HEK293T (cell line): ENCODE data around the gene ARMCX4.

ENCODE experiments used
- CTCF ChIA-PET: fragments of 350-600 bp; formaldehyde crosslinking; extraction: SDS; loops from one replicate; lab custom pipeline; 2021; ENCODE audit warnings: antibody characterized with exemption, inconsistent platforms; lab: Yijun Ruan, JAX
- POLR2A ChIA-PET: fragments of 350-600 bp; formaldehyde crosslinking; extraction: SDS; loops from one replicate; lab custom pipeline; 2020; ENCODE audit warnings: antibody characterized with exemption, inconsistent platforms; lab: Yijun Ruan, JAX
- DNase-seq: peaks from one replicate; pipeline ENCODE4 v3.0.0; 2012; ENCODE audit warnings: mixed read lengths; ENCODE audit errors: extremely low spot score
- ARNT ChIP-seq: fragments of 450-650 bp; IDR thresholded peaks from 2 replicates; pipeline ENCODE4 v1.6.1; 2017; ENCODE audit warnings: mild to moderate bottlenecking
- BHLHE40 ChIP-seq: fragments of 450-650 bp; IDR thresholded peaks from 2 replicates; pipeline ENCODE4 v1.6.1; 2016; ENCODE audit warnings: mild to moderate bottlenecking, moderate library complexity, borderline replicate concordance
- CTBP1 ChIP-seq: fragments of 450-650 bp; IDR thresholded peaks from 2 replicates; pipeline ENCODE4 v1.6.1; 2016; ENCODE audit warnings: borderline replicate concordance
- ELF4 ChIP-seq: fragments of 450-650 bp; IDR thresholded peaks from 2 replicates; pipeline ENCODE4 v1.6.1; 2017; ENCODE audit warnings: antibody characterized with exemption
- FOXA1 ChIP-seq: fragments of 450-650 bp; IDR thresholded peaks from 2 replicates; pipeline ENCODE4 v1.6.1; 2016; ENCODE audit warnings: mild to moderate bottlenecking
- FOXK2 ChIP-seq: fragments of 450-650 bp; IDR thresholded peaks from 2 replicates; pipeline ENCODE4 v1.6.1; 2016; ENCODE audit warnings: mild to moderate bottlenecking
- FOXM1 ChIP-seq: fragments of 450-650 bp; IDR thresholded peaks from 2 replicates; pipeline ENCODE4 v1.6.1; 2017; ENCODE audit warnings: mild to moderate bottlenecking, borderline replicate concordance
- HDGF ChIP-seq: fragments of 450-650 bp; IDR thresholded peaks from 2 replicates; pipeline ENCODE4 v1.6.1; 2017; ENCODE audit warnings: antibody characterized with exemption, borderline replicate concordance
- L3MBTL2 ChIP-seq: fragments of 450-650 bp; conservative IDR thresholded peaks from 2 replicates; pipeline ENCODE4 v1.6.1; 2016; ENCODE audit warnings: mild to moderate bottlenecking
- LEF1 ChIP-seq: fragments of 450-650 bp; IDR thresholded peaks from 2 replicates; pipeline ENCODE4 v1.6.1; 2017; ENCODE audit warnings: mild to moderate bottlenecking, borderline replicate concordance
- NFRKB ChIP-seq: fragments of 450-650 bp; IDR thresholded peaks from 2 replicates; pipeline ENCODE4 v1.6.1; 2016; ENCODE audit warnings: mild to moderate bottlenecking, moderate library complexity
- PKNOX1 ChIP-seq: fragments of 450-650 bp; IDR thresholded peaks from 2 replicates; pipeline ENCODE4 v1.6.1; 2016
- SP1 ChIP-seq: fragments of 450-650 bp; IDR thresholded peaks from 2 replicates; pipeline ENCODE4 v1.6.1; 2017
- SUZ12 ChIP-seq: fragments of 450-650 bp; IDR thresholded peaks from 2 replicates; pipeline ENCODE4 v1.6.1; 2016; ENCODE audit warnings: mild to moderate bottlenecking
- TARDBP ChIP-seq: fragments of 450-650 bp; IDR thresholded peaks from 2 replicates; pipeline ENCODE4 v1.6.1; 2016
- ZNF384 ChIP-seq: fragments of 450-650 bp; IDR thresholded peaks from 2 replicates; pipeline ENCODE4 v1.6.1; 2016

ARMCX4 gene

GRCh38 chrX:101485212-101485949 is at the start of gene ARMCX4:
ARMCX4 (plus strand) TSS chrX:101485456; CDS start chrX:101488590, 3,134 bp downstream.
- POLR2A ChIA-PET, result no interaction called here
- no peak for DNase-seq

GRCh38 chrX:101442085-101442484 is 43.2 kb upstream of the ARMCX4 start:
- CTCF ChIA-PET, result no interaction called here
- DNase-seq, result no peak
- POLR2A ChIA-PET, result no interaction called here
- TF ChIP-seq CTBP1 (no peak), FOXA1 (no peak), FOXM1 (no peak), FOXK2 (no peak), ARNT (no peak), HDGF (no peak), ZNF384 (no peak), SP1 (no peak), ELF4 (no peak)

More at GRCh38 chrX:101485212-101485949, at the start of gene ARMCX4:
- TF ChIP-seq TARDBP, result no peak
- TF ChIP-seq PKNOX1, result no peak
- TF ChIP-seq LEF1, result no peak
- CTCF ChIA-PET, result no interaction called here

- ChIA-PET POLR2A (no interaction called here), CTCF (no interaction called here)
- no peak for DNase-seq
- TF ChIP-seq FOXM1 (no peak), SP1 (no peak), SUZ12 (no peak), HDGF (no peak), CTBP1 (no peak), BHLHE40 (no peak), FOXA1 (no peak), PKNOX1 (no peak)
Measured at GRCh38 chrX:101449279-101449678, 36.0 kb upstream of the ARMCX4 start.

GRCh38 chrX:101450085-101450484 is 35.2 kb upstream of the ARMCX4 start:
- DNase-seq, result no peak
- ChIA-PET CTCF (no interaction called here), POLR2A (no interaction called here)
- no peak for TF ChIP-seq SP1
- no peak for TF ChIP-seq ELF4
- no peak for TF ChIP-seq L3MBTL2
- TF ChIP-seq PKNOX1, result no peak
- TF ChIP-seq ZNF384, result no peak
- TF ChIP-seq ARNT, result no peak
- no peak for TF ChIP-seq HDGF
- no peak for TF ChIP-seq TARDBP
- TF ChIP-seq BHLHE40, result no peak
- TF ChIP-seq SUZ12, result no peak
- TF ChIP-seq CTBP1, result no peak
- no peak for TF ChIP-seq FOXM1
- no peak for TF ChIP-seq FOXK2
- no peak for TF ChIP-seq FOXA1
- TF ChIP-seq LEF1, result no peak
- TF ChIP-seq NFRKB, result no peak

GRCh38 chrX:101450961-101451360 is 34.3 kb upstream of the ARMCX4 start:
- ChIA-PET POLR2A (no interaction called here), CTCF (no interaction called here)
- TF ChIP-seq HDGF (no peak), FOXK2 (no peak), ARNT (no peak), PKNOX1 (no peak), ZNF384 (no peak), FOXM1 (no peak), LEF1 (no peak), CTBP1 (no peak), L3MBTL2 (no peak), BHLHE40 (no peak), SUZ12 (no peak), SP1 (no peak), ELF4 (no peak), TARDBP (no peak), FOXA1 (no peak), NFRKB (no peak)
- DNase-seq, result no peak

GRCh38 chrX:101452056-101452455 is 33.2 kb upstream of the ARMCX4 start:
- TF ChIP-seq L3MBTL2, result no peak
- TF ChIP-seq BHLHE40, result no peak
- TF ChIP-seq TARDBP, result no peak
- TF ChIP-seq SP1, result no peak
- no peak for TF ChIP-seq CTBP1
- TF ChIP-seq PKNOX1, result no peak
- TF ChIP-seq LEF1, result no peak
- no peak for TF ChIP-seq FOXK2
- no peak for TF ChIP-seq ZNF384
- no peak for TF ChIP-seq ELF4
- TF ChIP-seq SUZ12, result no peak
- no peak for TF ChIP-seq NFRKB
- TF ChIP-seq FOXA1, result no peak
- no peak for TF ChIP-seq FOXM1
- TF ChIP-seq ARNT, result no peak
- no peak for TF ChIP-seq HDGF
- POLR2A ChIA-PET, result no interaction called here
- CTCF ChIA-PET, result no interaction called here
- no peak for DNase-seq
